ENCODE data around the gene FRK. TPM values are rescaled to one million over a fixed set of nuclear protein-coding genes. Genes with fewer than 3 reads are reported as not detected.
A peak's percentile ranks its signal among the peaks of the same experiment; 100 is the strongest.

FRK gene, protein sequence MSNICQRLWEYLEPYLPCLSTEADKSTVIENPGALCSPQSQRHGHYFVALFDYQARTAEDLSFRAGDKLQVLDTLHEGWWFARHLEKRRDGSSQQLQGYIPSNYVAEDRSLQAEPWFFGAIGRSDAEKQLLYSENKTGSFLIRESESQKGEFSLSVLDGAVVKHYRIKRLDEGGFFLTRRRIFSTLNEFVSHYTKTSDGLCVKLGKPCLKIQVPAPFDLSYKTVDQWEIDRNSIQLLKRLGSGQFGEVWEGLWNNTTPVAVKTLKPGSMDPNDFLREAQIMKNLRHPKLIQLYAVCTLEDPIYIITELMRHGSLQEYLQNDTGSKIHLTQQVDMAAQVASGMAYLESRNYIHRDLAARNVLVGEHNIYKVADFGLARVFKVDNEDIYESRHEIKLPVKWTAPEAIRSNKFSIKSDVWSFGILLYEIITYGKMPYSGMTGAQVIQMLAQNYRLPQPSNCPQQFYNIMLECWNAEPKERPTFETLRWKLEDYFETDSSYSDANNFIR
- 1 to 10 TPM; 1.4 to 4.2 (median 1.8) TPM for total RNA-seq
- polyA plus RNA-seq = 1 to 10 TPM in 1 of 3 donors, under 1 TPM in 2; 0.10 to 1.3 (median 0.44) TPM
- long read RNA-seq, donor 1, partial matches to known transcripts = 0 of 4 reads
- long read RNA-seq, donor 1, other reads (novel, unspliced or antisense) = 4 of 4 reads
- long read RNA-seq, donor 2, partial matches to known transcripts = 0 of 1 reads
- long read RNA-seq, donor 2, other reads (novel, unspliced or antisense) = 1 of 1 reads

DNA sequence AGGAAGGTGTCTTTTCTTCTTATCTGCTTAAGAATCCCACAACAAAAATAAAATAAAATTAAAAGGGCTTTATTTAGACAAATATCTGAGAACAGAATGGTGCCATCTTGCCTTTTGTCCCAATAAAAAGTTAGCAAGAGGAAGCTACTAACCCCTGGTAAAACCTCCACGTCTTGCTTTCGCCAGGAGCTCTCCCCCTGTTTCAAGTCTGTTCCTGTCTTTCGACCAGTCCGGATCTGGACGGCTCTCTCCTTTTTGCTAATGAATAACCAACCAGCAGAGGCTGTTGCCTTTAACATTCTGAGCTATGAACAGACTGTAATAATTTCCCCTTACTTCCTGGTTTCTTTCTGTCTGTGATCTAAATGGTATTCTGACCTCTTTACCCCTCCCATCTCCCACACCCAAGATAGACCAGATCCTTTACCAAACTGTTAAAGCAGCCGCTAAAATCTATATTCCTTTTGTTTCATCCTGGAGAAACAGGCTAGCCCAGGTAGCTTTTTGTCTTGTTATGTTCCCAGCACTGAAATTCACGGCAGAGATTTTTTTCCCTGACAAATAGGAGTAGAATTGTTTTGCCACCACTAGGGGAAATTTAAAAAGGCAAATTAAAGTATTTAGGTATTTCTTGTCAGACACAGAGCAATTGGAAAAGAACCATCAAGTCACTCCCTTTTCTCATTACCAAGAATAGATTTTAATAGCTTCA is at the start of gene FRK:
Gene FRK, minus strand, starts transcription at position 320 of the 712 bp plus-strand sequence. CDS start 580 bp downstream, outside the sequence.
- WGBS, 3 donors = 21 to 59% (median 29%) methylated on average over 7 of the region's 7 CpGs
- ATAC-seq (peak; percentile 66 to 79 (median 71)), DNase-seq (peak in 1 of 2 donors; percentile 17)
- Histone ChIP-seq H3K9me3 (no peaks in the 10 kb centered on the region), H3K4me1 (peaks cover 3% of the 10 kb centered on the region), H3K4me3 (peak within 1 kb of the TSS; percentile 68), H3K27ac (peak within 1 kb of the TSS; percentile 85), H3K27me3 (ENCODE audit: insufficient read depth in 3 of 3, low read length in 2 of 3) (no peaks in the 10 kb centered on the region), H3K36me3 (ENCODE audit: insufficient read depth in 1 of 2, low read depth in 1 of 2) (no peaks in the 10 kb centered on the region)
- TF ChIP-seq, protein P1, sequence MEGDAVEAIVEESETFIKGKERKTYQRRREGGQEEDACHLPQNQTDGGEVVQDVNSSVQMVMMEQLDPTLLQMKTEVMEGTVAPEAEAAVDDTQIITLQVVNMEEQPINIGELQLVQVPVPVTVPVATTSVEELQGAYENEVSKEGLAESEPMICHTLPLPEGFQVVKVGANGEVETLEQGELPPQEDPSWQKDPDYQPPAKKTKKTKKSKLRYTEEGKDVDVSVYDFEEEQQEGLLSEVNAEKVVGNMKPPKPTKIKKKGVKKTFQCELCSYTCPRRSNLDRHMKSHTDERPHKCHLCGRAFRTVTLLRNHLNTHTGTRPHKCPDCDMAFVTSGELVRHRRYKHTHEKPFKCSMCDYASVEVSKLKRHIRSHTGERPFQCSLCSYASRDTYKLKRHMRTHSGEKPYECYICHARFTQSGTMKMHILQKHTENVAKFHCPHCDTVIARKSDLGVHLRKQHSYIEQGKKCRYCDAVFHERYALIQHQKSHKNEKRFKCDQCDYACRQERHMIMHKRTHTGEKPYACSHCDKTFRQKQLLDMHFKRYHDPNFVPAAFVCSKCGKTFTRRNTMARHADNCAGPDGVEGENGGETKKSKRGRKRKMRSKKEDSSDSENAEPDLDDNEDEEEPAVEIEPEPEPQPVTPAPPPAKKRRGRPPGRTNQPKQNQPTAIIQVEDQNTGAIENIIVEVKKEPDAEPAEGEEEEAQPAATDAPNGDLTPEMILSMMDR (IDR thresholded peaks at IDR 0.05) = peak; percentile 31
- intact Hi-C loops (cut with DNase I) = loop anchor here in 1 of 2 donors (5.0 kb wide), 1 partner anchor 42 kb away; the partner anchor contains the start of gene NT5DC1

DNA sequence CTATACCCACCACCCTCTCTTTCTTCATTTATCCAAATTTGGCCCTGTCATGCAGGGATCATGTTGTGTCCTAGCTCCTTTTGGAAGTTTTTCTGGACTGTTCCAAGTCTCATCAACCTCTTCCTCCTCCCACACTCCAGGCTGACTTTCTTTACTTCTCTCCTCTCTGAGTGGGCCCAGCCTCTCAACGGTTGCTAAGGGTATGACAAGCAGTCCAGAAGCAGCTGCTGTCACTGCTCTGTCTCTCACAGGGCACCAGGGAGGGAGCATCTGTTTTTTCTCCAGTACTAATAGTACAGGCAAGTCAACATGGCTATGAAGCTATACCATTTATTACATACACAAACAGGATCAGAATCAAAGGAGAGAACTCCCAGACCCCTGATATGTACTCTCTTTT is 48.1 kb upstream of the FRK start:
- no peak overlapping the region for H3K4me3 ChIP-seq
- WGBS, 3 donors = 20 to 41% (median 27%) methylated on average over 1 of the region's 1 CpG
- peaks cover 23% of the 10 kb centered on the region for H3K4me1 ChIP-seq
- H3K27ac ChIP-seq = no peak overlapping the region
- ATAC-seq = no peak
- H3K9me3 ChIP-seq = no peaks in the 10 kb centered on the region
- intact Hi-C loops (cut with DNase I) = no loop called here
- no peaks in the 10 kb centered on the region for H3K27me3 ChIP-seq (ENCODE audit: insufficient read depth in 3 of 3, low read length in 2 of 3)
- DNase-seq = no peak
- TF ChIP-seq, protein P1 (IDR thresholded peaks at IDR 0.05) = no peak
- peaks cover 6 to 67% of the 10 kb centered on the region in 2 donors for H3K36me3 ChIP-seq (ENCODE audit: insufficient read depth in 1 of 2, low read depth in 1 of 2)

DNA sequence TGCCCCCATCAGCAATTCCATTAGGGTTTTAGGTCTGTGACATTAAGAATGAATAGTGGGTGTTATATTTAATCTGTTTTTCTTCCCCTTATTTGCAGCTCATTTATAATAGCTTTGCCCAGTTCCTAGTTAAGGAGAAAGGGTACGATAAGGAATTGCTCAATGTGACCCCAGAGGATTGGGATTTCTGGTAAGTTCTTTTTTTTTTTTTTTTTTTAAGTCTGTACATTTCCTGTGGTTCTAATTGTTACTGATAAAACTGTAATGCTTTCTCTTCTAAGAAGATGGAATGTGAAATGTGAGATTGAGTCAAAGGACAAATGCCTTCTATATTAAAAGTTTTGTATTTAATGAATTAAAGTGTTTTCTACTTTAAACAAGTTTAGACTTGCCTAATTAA is 45.5 kb upstream of the FRK start:
- peaks cover 44% of the 10 kb centered on the region for H3K4me1 ChIP-seq
- WGBS, 3 donors = 30 to 48% (median 40%) methylated on average over 1 of the region's 1 CpG
- H3K4me3 ChIP-seq = no peak overlapping the region
- TF ChIP-seq, protein P1 (IDR thresholded peaks at IDR 0.05) = no peak
- H3K9me3 ChIP-seq = no peaks in the 10 kb centered on the region
- no peak overlapping the region for H3K27ac ChIP-seq
- intact Hi-C loops (cut with DNase I) = no loop called here
- ATAC-seq (no peak), DNase-seq (no peak)
- H3K36me3 ChIP-seq (ENCODE audit: insufficient read depth in 1 of 2, low read depth in 1 of 2) = peaks cover 6 to 40% of the 10 kb centered on the region in 2 donors
- H3K27me3 ChIP-seq (ENCODE audit: insufficient read depth in 3 of 3, low read length in 2 of 3) = no peaks in the 10 kb centered on the region

DNA sequence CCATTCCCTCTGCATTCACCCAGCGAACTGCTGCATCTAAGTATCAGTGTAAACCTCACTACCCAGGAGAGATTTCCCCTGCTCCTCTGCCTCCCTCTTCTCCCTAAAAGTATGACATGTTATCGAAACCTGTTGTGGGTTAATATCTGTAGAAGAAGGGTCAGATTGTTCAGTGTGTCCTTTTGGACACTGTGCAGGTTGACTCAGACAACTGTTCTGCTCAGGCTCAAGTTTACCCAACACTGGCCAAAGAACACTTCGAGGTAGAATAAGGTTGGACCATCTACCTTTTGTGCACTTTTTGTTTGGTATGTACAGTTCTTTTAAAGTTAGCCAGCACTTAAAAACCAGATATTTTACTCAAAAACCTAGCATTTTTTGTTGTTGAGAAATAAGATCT is 44.6 kb upstream of the FRK start:
- ATAC-seq (no peak), DNase-seq (no peak)
- Histone ChIP-seq H3K36me3 (ENCODE audit: insufficient read depth in 1 of 2, low read depth in 1 of 2) (peaks cover 2 to 31% of the 10 kb centered on the region in 2 donors), H3K4me1 (peaks cover 44% of the 10 kb centered on the region), H3K27me3 (ENCODE audit: insufficient read depth in 3 of 3, low read length in 2 of 3) (no peaks in the 10 kb centered on the region), H3K27ac (no peak overlapping the region), H3K4me3 (no peak overlapping the region), H3K9me3 (no peaks in the 10 kb centered on the region)
- TF ChIP-seq, protein P1 (IDR thresholded peaks at IDR 0.05) = no peak
- intact Hi-C loops (cut with DNase I) = no loop called here
- 55 to 77% (median 63%) methylated on average over 3 of the region's 3 CpGs for WGBS, 3 donors

Data from psoas muscle (tissue), 8 donors.